NCI-H510A treated with DMSO at 0.1 percent for 48 hours (cell line): ENCODE data around the gene GPI.
A peak's percentile ranks its signal among the peaks of the same experiment; 100 is the strongest.
"Not testable (repeated sequence)": the region's sequence is repeated elsewhere in the genome, so short reads cannot be mapped to it uniquely, and the experiment has no call there.

Experiments
- DNase-seq: peaks from one replicate; lab custom pipeline; 2025; lab: John Stamatoyannopoulos, UW

The GPI gene

GRCh38 chr19:34364830-34365462, at the start of gene GPI:
GPI (plus strand) TSS chr19:34365196; CDS start chr19:34365267, 71 bp downstream.
- DNase-seq, result peak; percentile 73

- DNase-seq, result no peak
Observed at GRCh38 chr19:34316247-34316646, 48.7 kb upstream of the GPI start.

- DNase-seq, result no peak
Observed at GRCh38 chr19:34316741-34317301, 48.2 kb upstream of the GPI start.

GRCh38 chr19:34317311-34317927, 47.6 kb upstream of the GPI start:
- peak; percentile 27 for DNase-seq

GRCh38 chr19:34319230-34319585, 45.8 kb upstream of the GPI start:
- DNase-seq, result no peak

- DNase-seq, result no peak
Observed at GRCh38 chr19:34319785-34320184, 45.2 kb upstream of the GPI start.

GRCh38 chr19:34320277-34320676, 44.7 kb upstream of the GPI start:
- no peak for DNase-seq

- DNase-seq, result no peak
Observed at GRCh38 chr19:34321735-34322134, 43.3 kb upstream of the GPI start.

GRCh38 chr19:34323433-34324204, 41.4 kb upstream of the GPI start:
- DNase-seq, result no peak

GRCh38 chr19:34324320-34324719, 40.7 kb upstream of the GPI start:
- DNase-seq, result no peak

GRCh38 chr19:34325181-34325580, 39.8 kb upstream of the GPI start:
- DNase-seq, result no peak

- DNase-seq, result no peak
Observed at GRCh38 chr19:34325981-34326787, 38.8 kb upstream of the GPI start.

- DNase-seq, result no peak
Observed at GRCh38 chr19:34327851-34328250, 37.1 kb upstream of the GPI start.

- no peak for DNase-seq
Observed at GRCh38 chr19:34328982-34329381, 36.0 kb upstream of the GPI start.

GRCh38 chr19:34330116-34330515, 34.9 kb upstream of the GPI start:
- no peak for DNase-seq

GRCh38 chr19:34330596-34330995, 34.4 kb upstream of the GPI start:
- DNase-seq, result not testable (repeated sequence)

GRCh38 chr19:34331596-34331995, 33.4 kb upstream of the GPI start:
- not testable (repeated sequence) for DNase-seq

GRCh38 chr19:34332027-34332760, 32.8 kb upstream of the GPI start:
- no peak for DNase-seq

GRCh38 chr19:34335914-34336313, 29.1 kb upstream of the GPI start:
- no peak for DNase-seq

GRCh38 chr19:34336781-34337271, 28.2 kb upstream of the GPI start:
- peak; percentile 19 for DNase-seq

GRCh38 chr19:34337739-34338138, 27.3 kb upstream of the GPI start:
- DNase-seq, result no peak
